Activated CD4-positive, alpha-beta T cell treated with anti-CD3 and anti-CD28 coated beads, Interleukin-2, Interleukin-4, amounts not matched to agents 100 ng/mL and 50 ng/mL, durations not matched to agents 16 hours and 8 hours (primary cell): Measurements from ENCODE around the gene NGB.

Source experiments
- DNase-seq: peaks from one replicate; pipeline ENCODE4 v3.0.0-alpha.2; 2020; ENCODE audit warnings: low spot score

The NGB gene

DNA sequence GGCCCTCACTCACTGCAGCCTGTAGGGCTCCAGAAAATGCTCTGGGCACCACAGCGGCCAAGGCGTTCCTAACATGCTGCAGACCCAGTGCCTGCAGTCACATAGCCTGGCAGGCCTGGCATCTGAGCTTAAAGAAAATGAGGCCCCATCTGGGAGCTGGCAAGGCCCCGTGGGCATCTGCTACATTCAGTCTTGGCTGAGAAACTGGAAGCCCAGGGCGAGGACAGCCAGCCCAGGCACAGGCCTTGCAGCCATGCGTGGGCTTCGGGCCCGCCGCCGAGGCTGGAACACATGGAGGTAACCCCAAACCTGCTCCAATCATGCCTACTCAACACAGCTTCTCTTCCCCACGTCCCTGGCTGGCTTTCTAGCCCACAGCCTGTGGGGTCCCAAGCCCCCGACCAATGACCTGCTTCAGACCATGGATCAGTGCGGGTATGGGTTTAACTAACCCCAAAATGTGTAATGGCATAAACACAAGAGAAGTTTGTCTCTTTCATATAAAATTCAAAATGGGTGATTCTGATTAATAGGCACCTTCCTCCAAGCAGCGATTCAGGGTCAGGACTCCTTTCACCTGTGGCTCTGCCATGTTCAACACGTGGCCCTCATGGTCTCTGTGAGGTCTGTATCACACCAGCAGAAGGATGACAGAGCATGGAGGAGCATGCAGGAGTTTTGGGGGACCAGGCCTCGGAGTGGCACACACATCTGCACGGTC, 6.4 kb downstream of the NGB start:
- DNase-seq, result no peak

DNA sequence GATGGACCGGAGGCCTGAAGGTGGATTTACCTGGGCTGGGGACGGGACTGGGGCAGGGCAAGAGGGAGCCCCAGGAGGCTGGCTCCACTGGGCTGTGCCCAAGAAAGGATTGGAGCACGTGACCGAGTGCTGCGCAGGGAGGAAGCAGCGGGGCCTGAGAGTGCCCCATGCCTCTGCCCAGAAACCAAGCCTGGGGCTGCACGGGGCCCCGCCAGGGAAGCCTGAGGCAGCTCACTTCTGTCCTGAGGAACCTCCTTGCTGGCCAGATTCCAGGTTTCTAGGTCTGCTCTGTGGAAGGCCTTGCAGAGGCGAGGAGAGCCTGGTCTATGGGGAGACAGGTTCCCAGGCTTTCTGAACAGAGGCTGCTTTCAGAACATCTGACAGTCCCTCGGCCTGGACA, 10.4 kb downstream of the NGB start:
- DNase-seq, result no peak

DNA sequence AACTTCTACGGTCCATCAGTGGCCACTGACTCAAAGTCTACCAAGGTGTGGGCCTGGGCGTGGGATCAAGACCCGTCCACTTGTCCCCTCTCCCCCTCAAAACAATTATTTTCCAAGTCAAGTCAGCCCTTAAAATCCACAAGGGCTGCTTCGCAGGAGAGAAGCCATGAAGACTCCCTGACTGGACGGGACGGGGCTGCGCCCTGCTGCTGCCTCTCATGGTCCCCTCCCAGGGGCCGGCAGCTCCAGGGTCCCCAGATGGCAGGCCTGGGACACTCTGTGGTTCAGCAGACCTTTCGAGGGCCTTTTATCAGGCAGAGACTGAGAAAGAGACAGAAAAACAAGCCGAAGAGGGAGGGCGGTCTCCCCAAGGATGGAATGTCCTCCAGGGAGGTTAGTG, 10.8 kb downstream of the NGB start:
- no peak for DNase-seq

DNA sequence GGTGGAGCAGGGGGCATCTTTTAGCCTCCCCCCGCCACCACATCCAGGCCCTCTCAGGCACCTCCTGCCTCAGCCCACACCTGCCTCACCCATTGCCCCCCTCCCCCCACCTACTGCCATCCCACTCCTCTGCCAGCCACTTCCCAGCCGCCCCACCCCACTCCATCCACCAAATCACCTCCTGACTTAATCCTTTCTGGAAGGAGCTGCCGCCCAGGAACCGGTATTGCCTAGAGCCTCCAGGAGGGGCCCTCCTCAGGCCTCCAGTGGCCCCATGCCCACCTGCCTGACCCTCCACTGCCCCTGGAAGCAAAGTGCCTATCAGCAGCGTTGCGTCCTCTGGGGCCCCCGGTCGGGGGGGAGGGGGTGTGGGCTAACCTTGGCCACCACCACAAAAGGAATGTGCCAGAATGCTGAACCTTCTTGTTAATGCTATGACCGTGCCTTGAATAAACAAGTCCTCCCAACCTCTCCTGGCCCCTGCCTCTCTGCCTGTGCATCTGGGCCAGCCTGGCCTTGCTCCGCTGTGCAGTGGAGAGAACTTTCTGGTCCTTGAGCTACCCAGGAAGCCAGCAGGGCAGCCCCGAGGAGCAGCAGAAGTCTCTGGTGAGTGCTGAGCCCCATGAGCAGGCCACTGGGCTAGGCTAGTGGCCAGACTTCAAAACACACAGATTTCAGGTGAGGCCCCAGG, 11.8 kb downstream of the NGB start:
- DNase-seq, result no peak

DNA sequence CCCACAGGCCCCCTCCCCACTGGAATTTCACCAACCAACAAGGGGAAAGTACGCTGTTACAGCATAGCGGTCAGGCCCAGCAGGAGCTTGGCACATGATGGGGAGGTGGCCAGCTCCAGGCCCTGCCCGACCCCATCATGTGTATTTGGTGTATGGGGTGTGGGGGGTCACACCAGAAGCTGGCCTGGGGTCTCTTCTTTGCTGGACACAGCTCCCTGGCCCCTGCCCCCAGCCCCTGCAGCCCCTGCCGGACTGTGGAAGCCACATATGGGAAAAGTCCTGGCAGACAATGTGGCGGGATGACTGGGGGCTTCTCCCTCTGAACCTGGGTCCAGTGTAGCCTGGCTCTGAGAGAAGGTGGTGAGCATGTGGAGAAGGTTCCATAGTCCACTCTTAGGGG, 12.4 kb downstream of the NGB start:
- no peak for DNase-seq

DNA sequence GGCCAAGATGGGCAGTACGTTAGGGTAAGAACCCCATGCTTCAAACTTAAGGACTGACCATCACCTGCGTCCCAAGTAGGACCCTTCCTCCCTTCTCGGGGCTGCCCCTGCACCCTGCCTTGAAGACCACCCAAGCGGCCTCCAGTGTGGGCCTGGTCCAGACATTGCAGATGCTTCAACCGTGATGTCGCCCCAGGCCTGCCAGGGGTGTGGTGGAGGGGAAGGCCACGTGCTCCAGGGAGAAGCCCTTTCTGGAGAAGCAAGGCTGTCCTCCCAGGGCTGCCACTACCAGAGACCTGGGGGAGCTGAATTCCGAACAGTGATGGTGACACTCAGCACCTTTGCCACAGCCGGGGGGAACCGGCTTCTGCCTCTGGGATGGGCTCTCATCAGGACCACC, 13.3 kb downstream of the NGB start:
- DNase-seq, result no peak

DNA sequence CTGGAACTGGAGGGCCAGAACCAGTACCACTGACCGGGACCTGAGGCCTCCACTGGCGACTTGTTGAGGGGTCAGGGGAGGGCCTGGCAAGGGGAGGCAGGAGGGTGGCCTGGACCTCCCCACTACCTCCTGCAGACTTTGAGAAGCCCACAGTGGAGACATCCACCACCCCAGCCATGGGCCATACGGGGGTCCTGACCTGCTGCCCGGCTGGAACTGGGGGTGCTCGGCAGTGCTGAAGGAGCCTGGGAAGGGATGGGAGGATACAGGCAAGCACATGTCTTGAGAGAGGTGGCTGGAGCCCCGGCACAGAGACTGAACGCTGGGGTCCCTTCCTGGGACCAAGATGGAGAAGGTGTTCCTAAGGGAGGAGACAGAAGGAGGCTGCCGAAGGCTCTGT, 14.3 kb downstream of the NGB start:
- no peak for DNase-seq

DNA sequence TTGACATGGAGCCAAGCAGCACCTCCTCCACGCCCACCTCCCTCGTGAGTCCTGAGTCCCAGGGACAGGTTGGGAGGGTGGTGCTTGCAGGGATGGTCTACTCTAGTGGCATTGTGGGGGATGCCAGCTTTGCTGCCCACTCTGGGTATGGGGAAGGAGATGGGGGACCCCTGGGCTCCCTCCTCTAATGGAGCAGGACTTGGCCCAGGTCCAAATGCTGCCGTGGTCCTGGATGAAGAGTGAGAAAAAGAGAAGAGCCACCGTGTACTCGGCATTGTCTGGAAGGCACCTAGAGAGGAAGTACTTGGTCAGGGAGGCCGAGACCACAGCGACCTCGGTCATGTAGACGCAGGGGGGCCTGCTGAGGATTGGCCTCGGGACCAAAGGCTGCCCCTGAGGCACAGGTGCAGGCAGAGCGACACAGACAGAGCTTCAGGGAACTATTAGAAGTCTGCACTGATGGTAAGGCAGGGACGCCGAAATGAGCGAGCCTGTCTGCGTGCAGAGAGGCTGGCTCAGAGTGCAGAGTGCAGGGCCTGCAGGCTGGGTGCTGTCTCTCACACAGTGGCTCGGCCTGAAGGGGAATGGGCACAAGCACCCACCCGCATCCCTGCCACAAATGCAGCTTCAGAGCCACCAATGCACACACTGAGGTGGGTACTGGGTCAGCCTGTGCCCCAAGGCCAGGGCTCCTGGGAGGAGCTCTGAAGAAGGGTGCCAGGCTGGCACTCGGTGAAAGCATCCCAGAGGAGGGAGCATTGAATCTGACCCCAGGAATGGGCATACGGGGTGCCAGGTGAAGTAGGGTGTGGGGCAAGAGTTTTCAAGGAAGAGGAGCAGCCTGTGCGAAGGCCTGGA, 17.4 kb downstream of the NGB start:
- no peak for DNase-seq

DNA sequence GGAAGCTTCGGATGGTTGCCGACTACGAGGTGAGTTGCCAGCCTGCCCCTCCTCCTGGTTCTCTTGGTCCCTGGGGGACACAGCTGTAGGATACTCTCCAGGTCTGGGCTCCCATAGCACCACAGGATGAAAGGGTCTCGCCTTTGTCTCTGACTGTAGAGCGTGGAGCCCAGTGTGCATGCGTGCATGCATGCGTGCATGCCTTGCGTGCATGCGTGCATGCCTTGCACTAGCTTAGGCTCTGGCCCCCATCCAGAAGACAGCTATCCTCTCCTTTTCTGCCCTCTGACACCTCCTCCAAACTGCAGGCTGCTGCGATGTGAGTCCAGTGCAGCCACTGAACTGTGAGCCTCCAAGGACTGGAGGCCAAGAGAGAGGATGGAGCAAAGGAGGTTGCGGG, 19.1 kb downstream of the NGB start:
- no peak for DNase-seq

DNA sequence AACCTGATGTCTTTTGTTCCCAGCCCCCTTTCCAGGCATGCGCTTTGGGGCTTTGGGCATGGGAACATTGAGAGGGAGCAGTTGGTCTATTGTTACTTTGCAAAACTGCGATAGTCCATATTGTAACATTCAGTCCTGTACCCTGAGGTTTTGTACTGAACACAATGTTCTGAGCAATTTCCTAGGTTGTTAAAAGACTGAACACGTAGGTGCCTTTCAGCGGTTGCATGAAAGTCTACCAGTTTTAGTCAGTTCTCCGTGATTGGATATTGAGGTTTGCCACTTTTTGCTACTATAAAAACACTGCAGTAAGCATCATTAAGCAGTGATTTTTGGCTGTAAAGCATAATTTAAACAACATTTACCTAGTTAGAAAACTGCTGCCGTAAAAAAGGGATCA, 20.1 kb downstream of the NGB start:
- DNase-seq, result no peak

DNA sequence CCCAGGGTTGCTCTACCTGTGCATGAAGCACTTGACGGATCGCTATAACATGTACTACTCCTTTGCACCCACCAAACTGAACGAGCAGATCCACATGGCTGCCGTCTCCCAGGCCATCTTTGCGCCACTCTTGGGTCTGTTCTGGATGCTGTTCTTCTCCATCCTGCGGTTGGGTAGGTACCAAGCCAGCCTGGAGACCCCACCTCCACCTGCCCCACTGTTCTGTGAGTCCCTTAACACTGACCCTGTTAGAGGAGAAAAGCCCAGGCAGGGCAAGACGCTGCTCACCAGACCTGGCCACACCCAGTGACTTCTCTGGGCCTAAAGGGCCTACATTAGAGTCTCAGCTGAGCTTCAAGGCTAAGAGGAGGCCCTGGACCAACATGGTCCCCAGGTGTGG, 21.7 kb downstream of the NGB start:
- DNase-seq, result no peak

DNA sequence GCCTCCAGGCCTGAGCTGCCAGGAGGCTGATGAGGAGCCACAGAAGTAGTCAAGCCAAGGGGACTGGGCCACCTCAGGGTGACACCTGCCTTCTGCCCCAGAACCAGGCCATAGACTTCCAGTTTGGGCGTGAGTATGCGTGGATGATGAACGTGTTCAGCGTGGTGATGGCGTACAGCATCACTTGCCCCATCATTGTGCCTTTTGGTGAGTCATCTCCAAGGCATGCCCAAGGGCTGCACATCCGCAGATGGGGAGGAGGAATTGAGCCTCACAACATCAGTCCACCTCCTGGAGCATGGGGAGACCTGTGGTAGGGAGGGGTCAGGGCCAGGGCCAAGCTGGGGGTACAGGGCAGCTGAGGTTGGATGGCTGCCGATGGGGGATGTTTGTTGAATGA, 22.3 kb downstream of the NGB start:
- DNase-seq, result no peak

DNA sequence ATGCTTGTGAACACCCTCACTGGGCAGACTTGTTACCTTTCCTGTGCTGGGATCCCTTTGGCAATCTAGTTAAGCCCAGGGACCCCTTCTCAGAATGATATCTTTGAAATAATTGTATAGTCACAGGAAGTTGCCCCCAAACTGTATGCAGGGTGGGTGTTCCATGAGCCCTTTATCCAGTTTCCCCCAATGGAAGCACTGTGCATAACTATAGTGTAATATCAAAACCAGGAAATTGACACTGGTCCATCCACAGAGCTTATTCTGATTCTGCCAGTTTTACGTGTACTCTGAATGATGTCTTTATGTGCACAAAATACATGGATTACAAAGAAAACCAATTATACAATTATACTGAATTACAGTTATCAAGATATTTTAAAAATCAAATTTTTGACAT, 24.2 kb downstream of the NGB start:
- DNase-seq, result no peak

DNA sequence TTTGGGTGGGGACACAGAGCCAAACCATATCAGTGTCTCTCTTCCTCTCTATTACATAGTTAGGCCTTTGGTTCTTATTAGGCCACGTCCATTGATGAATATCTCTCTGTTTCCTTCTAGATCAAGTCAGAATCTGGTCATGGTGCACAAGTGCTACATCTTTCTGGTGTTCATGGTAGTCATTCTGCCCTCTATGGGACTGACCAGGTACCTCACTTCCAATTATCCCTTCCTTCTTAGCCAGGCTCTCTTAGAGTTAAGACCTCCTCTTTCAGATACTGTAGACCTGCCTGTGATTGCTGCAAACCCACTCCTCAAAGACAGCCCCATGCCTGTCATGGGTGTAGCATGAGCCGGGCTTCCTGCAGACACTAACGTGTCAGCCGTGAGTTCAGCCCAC, 25.2 kb downstream of the NGB start:
- DNase-seq, result no peak

DNA sequence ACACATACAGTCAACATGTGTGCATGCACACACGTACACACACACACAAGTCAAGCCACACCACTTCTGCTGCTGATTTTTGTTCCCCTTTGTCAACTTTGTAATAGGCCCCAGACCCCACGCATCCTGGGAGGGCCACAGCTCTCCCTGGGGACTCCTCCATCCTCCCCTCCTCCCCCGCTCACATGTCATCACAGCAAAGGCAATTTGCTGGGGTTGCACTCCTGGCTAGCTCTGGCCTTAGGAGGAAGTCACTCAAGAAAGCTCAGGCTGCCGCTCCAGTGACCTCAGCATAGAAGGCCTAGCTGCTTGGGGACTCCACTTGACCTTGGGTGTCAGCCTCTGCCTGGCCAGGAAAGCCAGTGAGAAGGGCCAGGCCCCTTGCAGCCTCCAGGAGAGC, 27.2 kb downstream of the NGB start:
- no peak for DNase-seq

DNA sequence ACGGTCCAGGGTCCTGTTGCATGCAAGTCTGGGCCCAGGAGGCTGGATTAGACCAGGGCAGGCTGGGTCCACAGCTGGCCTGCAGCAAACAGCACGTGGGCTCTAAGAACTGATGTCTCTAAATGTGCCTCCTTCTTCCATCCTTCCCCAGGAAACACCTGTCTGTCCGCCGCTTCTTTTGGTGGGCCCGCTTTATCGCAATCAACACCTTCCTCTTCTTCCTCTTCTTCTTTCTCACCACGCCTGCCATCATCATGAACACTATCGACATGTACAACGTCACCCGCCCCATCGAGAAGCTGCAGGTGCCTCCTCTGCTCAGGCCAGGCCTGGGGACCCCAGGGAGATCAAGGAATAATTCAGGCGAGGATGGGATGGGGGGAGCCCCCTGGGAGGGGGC, 28.3 kb downstream of the NGB start:
- no peak for DNase-seq

DNA sequence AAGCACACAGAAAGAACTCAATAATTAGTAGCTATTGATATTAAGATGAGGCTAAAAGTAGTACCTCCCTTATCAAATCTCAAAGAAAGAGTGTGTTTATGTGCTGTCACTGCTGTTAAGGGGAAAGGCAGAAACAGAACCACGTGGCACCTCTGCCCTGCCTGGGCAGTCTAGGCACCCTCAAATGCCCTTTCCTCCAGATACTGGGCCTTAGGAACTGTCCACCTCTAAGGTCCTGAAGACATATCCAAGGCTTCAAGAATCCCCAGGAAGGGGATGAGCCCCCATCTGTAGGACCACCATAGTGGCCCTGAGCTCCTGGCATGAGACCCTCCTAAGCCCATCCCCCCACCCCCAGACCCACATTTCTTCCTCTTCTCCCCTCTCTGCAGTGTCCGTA, 29.1 kb downstream of the NGB start:
- no peak for DNase-seq

DNA sequence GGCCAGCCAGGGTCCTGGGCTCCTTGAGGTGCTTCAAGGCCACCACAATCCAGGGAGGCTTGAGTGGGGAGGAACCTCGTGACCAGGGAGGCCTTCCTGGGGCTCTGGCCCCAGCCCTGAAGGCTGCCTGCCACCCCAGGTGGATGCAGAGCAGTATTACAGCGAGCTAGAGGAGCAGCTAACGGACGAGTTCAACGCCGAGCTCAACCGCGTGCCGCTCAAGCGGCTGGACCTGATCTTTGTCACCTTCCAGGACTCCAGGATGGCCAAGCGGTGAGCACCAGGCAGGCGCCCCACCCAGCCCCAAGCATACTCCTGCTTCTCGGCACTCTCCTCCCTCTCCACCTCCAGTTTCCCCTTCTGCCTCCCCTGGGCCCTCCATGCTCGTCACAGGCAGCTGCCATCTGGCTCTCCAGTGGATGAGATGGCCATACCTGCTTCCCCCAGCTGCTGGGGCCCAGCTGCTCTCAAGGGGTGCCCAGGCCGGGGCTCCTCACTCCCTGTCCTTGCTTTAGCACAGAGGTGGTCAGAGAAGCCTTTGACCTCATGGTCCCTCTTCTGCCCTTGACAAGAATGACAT, 30.6 kb downstream of the NGB start:
- no peak for DNase-seq

DNA sequence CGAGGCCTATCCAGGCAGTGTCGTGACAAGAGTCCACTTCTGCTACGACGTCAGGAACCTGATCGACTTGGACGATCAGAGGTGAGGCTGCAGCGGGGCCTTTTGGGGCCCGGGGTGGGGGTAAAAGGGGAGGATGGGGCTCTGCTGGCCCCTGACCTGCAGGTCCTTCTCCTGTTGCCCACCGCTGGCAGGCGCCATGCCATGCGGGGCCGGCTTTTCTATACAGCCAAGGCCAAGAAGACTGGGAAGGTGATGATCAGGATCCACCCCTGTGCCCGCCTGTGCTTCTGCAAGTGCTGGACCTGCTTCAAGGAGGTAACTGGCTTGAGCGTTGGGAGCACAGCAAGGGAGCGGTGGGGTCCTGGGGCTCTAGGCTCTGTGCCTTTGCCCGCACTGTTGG, 31.6 kb downstream of the NGB start:
- DNase-seq, result no peak

DNA sequence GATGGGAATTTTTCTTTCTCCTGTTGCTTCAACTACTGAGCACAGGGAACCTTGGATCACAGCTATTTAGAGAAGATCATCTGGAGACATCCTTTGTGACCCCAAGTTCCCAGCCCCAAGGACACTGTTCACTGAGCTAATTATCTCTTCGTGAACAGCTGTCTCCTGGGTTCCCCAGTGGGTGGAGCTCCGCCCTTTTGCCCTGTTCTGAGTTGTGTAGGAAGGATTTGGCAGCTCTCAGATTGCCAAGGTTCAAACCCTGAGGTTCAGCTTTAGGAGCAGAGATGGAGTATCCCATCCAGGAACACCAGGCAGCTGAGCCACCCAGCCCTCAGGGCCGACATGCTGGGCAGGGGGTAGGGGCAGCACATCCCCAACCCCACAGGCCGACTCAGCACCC, 32.0 kb downstream of the NGB start:
- DNase-seq, result no peak

DNA sequence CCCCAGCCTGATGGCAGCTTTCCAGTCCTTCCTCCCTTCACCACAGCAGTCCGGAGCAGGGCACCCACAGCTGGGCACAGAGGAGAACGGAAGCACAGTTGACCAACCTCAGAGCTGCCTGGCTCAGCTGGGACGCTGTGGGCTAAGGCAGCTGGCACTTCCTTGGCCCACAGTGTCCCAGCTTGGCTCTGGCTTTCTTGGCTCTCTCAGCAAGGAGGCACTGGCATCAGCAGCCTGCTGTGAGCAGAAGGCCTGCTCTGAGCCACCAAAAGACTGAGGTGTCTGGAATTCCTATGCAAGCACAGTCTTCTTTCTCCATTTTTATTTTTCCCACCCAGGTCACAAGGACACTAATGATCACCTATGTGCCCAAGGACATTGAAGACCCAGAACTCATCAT, 32.6 kb downstream of the NGB start:
- no peak for DNase-seq

DNA sequence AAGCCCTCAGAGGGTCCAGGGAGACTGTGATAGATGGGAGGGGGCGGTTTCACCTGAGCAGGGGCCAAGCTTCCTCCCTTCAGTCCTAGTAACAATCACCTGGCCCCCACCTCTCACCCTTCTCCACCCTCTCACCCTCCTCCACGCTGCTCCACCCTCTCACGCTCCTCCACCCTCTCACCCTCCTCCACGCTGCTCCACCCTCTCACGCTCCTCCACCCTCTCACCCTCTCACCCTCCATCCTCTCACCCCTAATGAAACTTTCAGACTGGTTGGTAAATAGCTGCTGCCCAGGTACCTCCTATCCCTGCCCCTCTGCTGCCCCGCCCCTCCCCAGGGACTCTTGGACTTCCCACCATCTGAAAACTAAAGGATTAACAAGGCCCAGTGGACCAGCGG, 34.2 kb downstream of the NGB start:
- no peak for DNase-seq

DNA sequence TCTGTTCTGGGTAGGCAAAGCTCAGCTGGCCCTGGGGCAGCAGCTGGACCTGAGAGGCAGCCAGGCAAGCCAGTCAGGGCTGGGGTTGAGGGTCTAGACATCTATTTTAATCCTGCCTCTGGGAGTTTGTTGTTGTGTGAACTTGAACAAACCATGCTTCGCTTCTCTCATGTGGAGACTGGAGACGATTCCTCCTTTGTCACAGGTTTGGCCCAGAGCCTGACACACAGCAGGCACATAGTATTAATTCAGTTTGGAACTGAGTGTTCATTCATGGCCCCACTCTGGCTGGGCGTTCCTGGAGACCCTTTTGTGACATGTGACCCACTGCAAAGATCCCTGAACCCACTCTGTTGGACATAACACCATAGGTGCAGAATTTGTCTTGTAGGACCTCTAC, 39.3 kb downstream of the NGB start:
- DNase-seq, result no peak
